GM19452 (cell line): ENCODE measurements around the gene CHST3.
"Not testable (repeated sequence)": the region's sequence is repeated elsewhere in the genome, so short reads cannot be mapped to it uniquely, and the experiment has no call there.

Experiments used
- ATAC-seq: cut with Tn5 transposase; IDR thresholded peaks from one replicate; pipeline ENCODE4 v1.9.1; 2021; ENCODE audit not compliant: unreplicated experiment

The CHST3 gene

DNA sequence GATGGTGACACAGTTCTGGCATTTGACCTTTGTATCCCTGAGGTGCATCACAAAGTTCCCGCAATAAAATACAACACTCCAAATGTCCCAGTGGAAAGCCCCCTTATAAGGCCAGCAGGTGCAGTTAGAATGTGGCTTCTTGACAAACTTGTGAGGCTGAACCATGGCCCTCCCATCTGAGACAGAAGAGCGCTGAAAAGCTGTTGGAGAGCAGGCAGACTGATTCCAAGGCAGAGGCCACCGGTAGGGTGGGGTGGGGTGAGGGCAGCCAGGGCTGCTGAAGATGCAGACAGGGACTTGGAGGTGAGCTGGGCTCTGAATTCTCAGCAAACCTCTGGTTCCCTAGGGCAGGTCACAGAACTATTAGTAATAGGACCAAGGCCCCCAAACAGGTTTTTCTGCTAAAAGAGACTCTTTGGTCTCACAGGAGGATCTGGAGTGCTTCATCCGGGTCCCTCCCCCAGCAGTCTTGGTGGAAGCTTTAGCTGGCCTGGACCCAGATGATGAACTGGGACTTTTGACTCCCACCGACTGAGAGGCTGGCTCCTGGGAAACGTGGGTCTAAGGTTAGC, 15.6 kb upstream of the CHST3 start:
- no peak for ATAC-seq

DNA sequence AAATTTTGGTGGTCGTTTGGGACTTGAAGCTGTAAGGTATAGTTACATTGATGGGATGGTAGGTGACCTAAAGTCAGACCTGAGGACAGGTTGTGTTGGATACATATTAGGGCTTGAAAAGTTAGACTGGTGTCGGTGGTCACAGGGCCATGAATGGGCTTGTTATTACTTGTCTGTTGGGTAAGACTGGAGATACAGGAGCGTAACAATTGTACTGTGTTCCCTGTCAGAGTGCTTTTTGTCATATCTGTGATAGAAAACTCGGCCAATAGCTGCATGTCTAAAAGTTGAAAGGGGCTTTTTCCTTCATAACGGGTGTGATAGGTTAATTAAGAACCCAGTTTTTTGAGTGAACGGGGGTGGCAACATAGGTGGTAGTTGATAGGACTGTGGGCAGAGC, 13.5 kb upstream of the CHST3 start:
- ATAC-seq, result no peak

DNA sequence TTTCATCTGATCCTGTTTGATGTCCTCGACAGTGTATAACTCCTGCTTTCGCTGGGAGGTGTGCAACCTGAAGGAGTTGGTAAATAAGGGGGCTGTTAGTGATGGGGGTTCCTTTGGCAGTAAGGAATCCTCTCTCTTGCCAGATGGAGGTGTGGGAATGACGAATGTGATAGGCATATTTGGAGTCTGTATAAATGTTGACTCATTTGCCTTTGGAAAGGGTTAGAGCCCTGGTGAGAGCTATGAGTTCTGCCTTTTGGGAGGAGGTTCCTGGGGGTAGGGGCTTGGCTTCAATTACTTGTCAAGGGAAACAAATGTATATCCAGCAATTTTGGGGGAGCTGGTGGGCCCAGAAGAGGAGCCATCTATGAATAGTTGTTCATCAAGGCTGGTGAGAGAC, 11.4 kb upstream of the CHST3 start:
- no peak for ATAC-seq

DNA sequence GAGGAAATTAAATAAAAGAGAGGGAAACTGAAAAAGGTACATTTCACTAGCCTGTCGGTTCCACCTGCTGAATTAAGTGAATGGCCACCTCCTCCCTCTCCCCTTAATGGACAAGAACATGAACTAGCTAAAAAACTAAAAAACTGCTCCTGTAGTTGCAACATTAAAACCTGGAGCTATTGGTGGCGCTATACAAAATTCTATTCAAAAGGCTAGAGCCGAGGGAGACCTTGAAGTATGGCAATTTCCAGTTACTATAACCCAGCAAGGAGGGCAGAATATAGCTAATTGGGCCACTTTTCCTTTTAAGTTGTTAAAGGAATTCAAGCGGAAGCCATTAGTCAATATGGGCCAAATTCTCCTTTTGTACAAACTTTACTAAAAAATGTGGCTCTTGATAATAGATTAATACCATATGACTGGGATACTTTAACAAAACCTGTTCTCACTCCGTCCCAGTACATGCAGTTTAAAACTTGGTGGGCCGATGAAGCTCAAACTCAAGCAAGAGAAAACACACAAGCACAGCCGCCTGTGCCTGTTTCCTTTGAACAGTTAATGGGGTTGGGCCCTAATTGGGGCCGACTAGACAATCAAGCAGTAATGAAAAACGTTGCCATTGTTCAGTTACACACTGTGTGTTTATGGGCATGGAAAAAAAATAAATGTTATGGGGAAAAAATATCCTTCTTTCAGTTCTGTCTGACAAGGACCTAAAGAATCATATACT, 6.5 kb upstream of the CHST3 start:
- no peak for ATAC-seq

DNA sequence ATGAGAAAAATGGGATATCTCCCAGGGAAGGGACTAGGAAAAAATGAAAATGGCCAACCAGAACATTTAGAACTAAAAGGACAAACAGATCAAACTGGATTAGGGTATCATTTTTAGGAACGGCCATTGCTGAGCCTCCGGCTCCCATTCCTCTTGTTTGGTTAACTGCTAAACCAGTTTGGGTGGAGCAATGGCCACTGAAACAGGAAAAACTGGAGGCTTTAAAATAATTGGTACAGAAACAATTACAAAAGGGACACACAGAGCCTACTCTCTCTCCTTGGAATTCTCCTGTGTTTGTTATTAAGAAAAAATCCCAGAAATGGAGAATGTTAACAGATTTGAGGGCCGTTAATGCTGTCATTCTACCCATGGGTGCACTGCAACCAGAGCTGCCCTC, 4.7 kb upstream of the CHST3 start:
- ATAC-seq, result no peak

DNA sequence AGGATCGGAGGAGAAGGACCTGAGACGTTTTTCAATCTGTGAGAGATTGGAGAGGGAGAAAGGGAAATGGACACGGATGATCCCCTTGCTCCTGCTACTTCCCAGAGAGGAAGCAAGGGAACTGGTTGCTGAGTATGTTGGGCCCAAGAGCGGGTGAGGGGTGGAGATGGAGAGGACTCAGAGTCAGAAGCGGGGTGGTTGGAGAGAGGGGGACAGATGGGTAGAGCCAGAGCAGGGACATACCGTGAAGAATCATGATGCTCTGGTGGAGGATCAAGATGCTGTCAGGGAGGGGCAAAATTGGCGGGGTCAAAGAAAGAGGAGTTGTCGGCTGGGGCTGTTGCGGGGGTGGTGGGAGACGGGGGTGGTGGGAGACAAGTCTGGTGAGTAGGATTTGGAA, 2.4 kb upstream of the CHST3 start:
- no peak for ATAC-seq

DNA sequence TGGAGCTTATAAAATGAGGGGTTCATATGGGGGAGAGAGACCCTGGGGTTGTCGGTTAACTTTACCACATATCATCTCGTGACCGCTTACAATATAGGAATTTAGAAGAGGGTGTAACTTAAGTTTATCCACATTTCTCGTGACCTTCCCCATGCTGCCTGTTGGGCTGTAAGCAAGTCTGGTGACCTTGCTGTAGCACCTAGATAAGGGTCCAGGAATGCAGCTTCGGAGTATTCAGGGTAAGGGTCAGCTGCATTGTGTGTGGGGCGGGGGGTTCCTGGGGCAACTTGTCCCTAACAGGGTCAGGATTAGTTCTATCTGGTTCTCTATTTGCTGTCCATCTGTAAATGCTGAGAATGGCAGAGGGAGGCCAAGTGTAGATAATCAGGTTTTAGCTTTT, 1.3 kb upstream of the CHST3 start:
- ATAC-seq, result no peak

GRCh38 chr10:71963351-71964097, 671 bp upstream of the CHST3 start:
- ATAC-seq, result no peak

DNA sequence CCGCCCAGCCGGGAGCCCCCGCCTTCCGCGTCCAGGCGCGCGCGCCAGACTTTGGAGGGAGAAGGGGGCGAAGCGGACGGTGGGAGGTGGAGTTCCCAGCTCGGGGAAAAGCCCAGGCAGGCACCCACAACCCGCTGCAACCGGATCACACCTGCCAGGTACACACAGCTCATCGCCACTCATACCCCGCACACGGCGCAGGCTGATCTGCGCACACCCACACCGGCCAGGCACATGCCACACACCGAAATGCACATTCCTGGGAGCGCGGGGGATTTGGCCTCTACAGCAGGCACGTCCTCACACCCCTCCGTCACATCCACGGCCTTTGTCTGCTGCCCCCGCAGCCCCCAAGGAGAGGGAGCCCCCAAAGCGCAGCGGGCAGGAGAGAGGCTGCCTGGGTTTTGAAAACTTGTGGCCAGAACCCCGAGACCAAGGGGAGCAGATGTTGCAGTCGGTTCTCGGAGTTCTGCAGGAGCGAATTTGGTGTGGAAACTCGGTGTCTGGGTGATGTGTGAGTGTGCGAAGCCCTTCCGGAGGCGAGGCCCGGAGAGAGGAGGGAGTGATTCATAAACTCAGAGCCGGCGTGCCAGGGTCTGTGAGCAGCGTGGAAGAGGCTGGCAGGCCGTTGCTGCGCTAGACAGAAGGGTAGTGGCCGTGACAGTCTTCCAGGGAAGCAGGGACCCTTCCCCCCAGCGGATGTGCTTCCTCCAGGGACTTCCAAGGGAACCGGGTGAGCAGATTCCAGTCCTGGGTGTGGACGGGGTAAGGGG, 734 bp downstream of the CHST3 start:
- ATAC-seq, result no peak

- ATAC-seq, result no peak
These were observed 1.4 kb downstream of the CHST3 start for GRCh38 chr10:71965623-71966022.

DNA sequence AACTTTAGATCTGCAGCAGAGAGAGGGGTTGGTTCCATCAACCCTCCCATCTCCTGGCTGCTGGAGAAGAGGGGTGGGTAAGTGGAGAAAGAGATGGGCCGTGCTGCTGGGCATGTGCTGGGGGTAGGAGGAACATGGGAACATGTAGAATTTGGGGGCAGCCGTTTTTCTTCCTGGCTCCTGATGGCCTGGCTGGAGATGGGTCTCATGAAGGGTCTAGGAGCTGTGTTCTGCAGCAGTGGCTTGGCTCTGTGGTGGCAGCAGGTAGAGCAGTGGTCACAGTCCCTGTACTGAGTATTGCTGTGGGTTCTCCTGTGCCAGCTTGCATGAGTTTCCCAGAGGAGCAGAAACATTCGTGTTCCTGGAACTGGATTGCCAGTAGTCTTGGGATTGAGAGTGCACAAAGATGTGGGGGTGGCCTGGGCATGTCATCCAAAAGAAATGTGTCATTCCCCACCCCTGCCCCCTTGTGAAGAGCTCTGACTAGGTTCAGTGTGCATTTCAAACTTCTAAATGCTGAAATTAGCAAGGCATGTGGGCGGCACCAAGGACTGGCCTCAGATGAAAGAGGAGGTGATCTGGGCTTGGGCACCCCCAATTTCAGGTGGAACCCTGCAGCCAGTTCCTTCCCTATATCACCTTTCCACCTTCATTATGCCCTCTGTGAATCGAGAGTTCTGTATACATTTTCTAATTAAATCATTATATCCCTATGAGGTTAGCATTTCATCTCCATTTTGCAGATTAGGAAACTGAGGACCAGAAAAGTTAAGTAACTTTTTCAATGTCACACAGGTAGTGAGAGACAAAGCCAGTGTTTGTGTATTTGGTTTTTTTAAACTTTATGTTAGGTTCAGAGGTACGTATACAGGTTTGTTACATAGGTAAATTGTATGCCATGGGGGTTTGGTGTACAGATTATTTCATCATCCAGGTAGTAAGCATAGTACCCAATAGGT, 2.1 kb downstream of the CHST3 start:
- ATAC-seq, result no peak

DNA sequence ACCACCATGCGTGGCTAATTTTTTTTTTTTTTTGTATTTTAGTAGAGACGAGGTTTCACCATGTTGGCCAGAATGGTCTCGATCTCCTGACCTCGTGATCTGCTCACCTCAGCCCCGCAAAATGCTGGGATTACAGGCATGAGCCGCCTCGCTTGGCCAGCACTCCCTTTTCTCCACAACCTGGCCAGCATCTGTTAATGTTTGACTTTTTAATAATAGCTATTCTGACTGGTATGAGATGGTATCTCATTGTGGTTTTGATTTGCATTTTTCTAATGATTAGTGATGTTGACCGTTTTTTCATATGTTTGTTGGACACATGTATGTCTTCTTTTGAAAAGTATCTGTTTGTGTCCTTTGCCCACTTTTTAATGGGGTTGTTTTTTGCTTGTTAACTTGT, 3.8 kb downstream of the CHST3 start:
- ATAC-seq, result not testable (repeated sequence)

DNA sequence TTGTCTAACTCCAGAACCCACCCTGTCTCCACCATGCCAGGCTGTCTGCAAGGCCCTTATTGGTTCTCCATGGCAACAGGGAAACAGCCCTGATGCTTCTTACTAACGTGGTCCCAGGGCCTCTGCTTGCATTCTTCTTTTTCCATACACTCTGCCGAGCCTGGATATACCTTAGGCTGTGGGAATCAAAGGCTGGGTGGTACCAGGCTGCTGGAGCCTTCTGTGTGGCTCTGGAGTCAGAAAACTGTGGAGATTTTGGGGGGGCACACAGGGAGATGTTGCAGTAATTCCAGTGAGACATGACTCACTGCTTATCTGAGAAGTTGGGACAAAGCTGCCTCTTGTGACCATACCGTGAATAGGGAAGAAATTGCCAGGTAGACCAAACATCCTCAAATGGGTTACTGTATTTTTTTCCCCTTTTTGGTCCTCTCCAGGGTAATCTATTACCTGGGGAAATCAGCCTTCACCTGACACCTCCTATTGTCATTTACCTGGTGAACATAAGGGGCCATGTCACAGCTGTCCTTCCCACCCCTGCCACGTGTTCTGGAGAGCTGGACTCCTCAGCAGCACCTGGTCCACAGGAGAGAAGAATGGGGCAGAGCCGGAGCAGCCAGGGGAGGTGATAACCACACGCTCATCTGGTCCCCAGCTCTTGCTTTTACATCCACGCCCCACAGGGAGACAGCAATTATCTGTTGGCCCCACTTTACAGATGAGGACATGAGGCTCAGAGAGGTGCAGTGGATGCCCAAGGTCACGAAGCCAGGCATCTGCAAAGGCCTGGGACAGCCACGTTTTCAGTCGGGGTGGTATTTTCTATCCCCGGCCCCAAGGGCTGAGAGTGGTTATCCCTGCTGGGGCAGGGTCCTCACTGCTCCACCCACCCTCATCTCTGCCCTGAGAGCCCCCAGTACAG, 4.6 kb downstream of the CHST3 start:
- ATAC-seq, result no peak

- no peak for ATAC-seq
These were observed 5.7 kb downstream of the CHST3 start for GRCh38 chr10:71969929-71970328.

DNA sequence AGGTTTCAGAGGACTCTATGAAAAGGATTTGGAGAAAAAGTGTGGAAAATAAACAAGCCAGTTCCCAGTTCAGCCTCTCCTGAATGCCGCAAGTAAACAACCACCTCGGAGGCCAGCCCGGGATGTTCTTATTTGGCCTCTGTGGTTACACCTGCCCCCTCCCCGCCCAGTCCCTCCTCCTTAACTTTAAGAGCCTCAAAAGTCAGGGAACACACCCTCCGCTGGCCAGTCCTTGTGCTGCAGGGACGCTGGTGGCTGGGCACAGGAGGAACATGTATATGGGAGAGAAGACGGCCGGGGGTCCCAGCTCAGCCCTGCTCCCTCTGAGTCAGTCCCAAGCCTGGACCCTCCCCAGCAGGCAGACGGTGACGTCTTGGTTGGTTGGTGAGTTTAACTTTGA, 6.1 kb downstream of the CHST3 start:
- ATAC-seq, result no peak

DNA sequence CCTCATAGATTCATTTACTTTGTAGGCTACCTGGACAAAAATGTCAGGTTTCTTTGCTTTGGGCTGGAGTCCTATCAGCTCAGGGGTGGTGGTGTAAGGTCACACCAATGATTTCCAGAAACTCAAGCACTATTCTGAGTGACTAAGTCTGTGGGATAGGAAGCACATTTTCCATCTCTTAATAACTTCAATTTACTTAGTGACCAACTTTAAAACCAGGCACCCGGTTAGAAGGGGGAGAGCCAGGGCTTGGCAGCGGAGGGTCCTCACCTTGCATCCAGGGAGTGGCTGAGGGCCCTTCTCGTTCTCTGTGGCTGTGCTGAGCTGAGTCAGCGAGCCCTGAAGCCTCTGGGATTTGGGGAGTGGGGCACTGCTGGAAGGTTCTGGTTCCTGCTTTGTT, 6.7 kb downstream of the CHST3 start:
- no peak for ATAC-seq

GRCh38 chr10:71971311-71971731, 7.1 kb downstream of the CHST3 start:
- ATAC-seq, result no peak

- ATAC-seq, result no peak
These were observed 7.8 kb downstream of the CHST3 start for GRCh38 chr10:71971769-71972555.
